ENCODE measurements around the gene UBAC2.

DNA sequence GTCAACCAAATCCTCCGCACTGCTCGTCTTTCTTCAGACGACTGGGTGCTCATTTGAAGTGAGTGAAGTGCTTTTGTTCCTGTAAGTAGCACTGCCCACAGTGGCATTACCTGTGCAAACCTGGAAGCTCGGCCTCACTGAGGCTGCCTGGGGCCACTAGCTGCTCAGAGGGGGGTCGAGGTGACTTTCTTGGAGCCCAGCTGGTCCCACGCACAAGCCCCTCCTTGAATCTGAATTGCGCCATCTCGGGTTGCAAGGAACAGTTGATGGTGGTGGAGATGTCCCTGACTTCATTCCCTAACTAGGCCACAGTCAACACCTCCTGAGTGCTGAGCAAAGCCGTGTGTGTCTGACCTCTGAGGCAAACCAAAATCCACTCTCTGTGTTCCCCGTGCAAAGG lies 185.8 kb downstream of the UBAC2 start:
- no peak for TF ChIP-seq OSR1 (CRISPR knock-in tag; IDR thresholded peaks at IDR 0.05)
- TF ChIP-seq ZFP3 (CRISPR knock-in tag; IDR thresholded peaks at IDR 0.05): no peak
- no peak for TF ChIP-seq GLIS3 (CRISPR knock-in tag; IDR thresholded peaks at IDR 0.05)
- TF ChIP-seq, protein P1, sequence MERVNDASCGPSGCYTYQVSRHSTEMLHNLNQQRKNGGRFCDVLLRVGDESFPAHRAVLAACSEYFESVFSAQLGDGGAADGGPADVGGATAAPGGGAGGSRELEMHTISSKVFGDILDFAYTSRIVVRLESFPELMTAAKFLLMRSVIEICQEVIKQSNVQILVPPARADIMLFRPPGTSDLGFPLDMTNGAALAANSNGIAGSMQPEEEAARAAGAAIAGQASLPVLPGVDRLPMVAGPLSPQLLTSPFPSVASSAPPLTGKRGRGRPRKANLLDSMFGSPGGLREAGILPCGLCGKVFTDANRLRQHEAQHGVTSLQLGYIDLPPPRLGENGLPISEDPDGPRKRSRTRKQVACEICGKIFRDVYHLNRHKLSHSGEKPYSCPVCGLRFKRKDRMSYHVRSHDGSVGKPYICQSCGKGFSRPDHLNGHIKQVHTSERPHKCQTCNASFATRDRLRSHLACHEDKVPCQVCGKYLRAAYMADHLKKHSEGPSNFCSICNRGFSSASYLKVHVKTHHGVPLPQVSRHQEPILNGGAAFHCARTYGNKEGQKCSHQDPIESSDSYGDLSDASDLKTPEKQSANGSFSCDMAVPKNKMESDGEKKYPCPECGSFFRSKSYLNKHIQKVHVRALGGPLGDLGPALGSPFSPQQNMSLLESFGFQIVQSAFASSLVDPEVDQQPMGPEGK (CRISPR knock-in tag; IDR thresholded peaks at IDR 0.05; ENCODE audit: borderline replicate concordance): no peak
- no peak for TF ChIP-seq ESRRG (CRISPR knock-in tag; IDR thresholded peaks at IDR 0.05)
- no peak for TF ChIP-seq ZNF8 (CRISPR knock-in tag; IDR thresholded peaks at IDR 0.05)
- no peak for TF ChIP-seq ZFP30 (CRISPR knock-in tag; IDR thresholded peaks at IDR 0.05)
- no peak for TF ChIP-seq ZNF565 (CRISPR knock-in tag; conservative IDR thresholded peaks at IDR 0.05; ENCODE audit: low read depth)
- TF ChIP-seq TCF4 (CRISPR knock-in tag; IDR thresholded peaks at IDR 0.05; ENCODE audit: borderline replicate concordance): no peak
